M059J (cell line): ENCODE results near the gene SMG6. TPM values are rescaled to one million over a fixed set of nuclear protein-coding genes. Genes with fewer than 3 reads are reported as not detected.

Source experiments
- total RNA-seq: library from RNA; depleted of rRNA; stranded (reverse); fragments of >200 nt; shearing (Covaris generic); gene quantifications from 2 replicates; pipeline ENCODE4 v1.2.3, GENCODE V29; 2014; rRNA removed

SMG6 gene
- total RNA-seq, 1 experiment from 2014 or later = 36.8 TPM

Other genes starting within 250 kb of the SMG6 start
- gene HIC1, start 248.7 kb downstream of the SMG6 start, total RNA-seq = 2.2 and 3.7 TPM in 2 replicates
- gene SRR, start 165 bp upstream of the SMG6 start, total RNA-seq = 16.4 and 27.2 TPM in 2 replicates
- gene TSR1, start 32.7 kb upstream of the SMG6 start, total RNA-seq = 50.8 and 66.1 TPM in 2 replicates
- 13.9 and 23.0 TPM in 2 replicates for gene SGSM2, start 33.7 kb upstream of the SMG6 start, total RNA-seq
- gene MNT, start 97.3 kb upstream of the SMG6 start, total RNA-seq = 1.5 and 3.2 TPM in 2 replicates
- 29.2 and 56.9 TPM in 2 replicates for gene METTL16, start 208.1 kb upstream of the SMG6 start, total RNA-seq